Trophoblast cell (in vitro differentiated cells and primary cell): Measurements from ENCODE around the gene CCL5.

ENCODE experiments used
- DNase-seq, 2 donors: peaks; one replicate each; pipeline ENCODE4 v3.0.0-alpha.2; 2016
- H2AFZ ChIP-seq: 2 replicates; pipeline ENCODE4 v1.6.1; 2013; ENCODE audit warnings: low read length, moderate library complexity, mild to moderate bottlenecking; ENCODE audit not compliant: insufficient read depth, poor library complexity
- H2AK5ac ChIP-seq: 2 replicates; pipeline ENCODE4 v1.6.1; 2013; ENCODE audit warnings: mild to moderate bottlenecking, low read length
- H2BK120ac ChIP-seq: 2 replicates; pipeline ENCODE4 v1.6.1; 2013; ENCODE audit warnings: low read length, mild to moderate bottlenecking, moderate library complexity; ENCODE audit not compliant: insufficient read depth, poor library complexity
- H2BK12ac ChIP-seq: 2 replicates; pipeline ENCODE4 v1.6.1; 2013; ENCODE audit warnings: mild to moderate bottlenecking, low read length, moderate library complexity
- H2BK5ac ChIP-seq: 2 replicates; pipeline ENCODE4 v1.6.1; 2013; ENCODE audit warnings: low read length, low read depth, moderate library complexity, mild to moderate bottlenecking; ENCODE audit not compliant: poor library complexity
- H3K14ac ChIP-seq: 2 replicates; pipeline ENCODE4 v1.6.1; 2013; ENCODE audit warnings: mild to moderate bottlenecking, low read length
- H3K18ac ChIP-seq: 2 replicates; pipeline ENCODE4 v1.6.1; 2013; ENCODE audit warnings: mild to moderate bottlenecking, low read length
- H3K23ac ChIP-seq: 2 replicates; pipeline ENCODE4 v1.6.1; 2013; ENCODE audit warnings: low read length
- H3K27ac ChIP-seq: 2 replicates; pipeline ENCODE4 v1.5.1; 2013; ENCODE audit warnings: low read depth, mild to moderate bottlenecking, inconsistent platforms, low read length, moderate library complexity
- H3K27me3 ChIP-seq: 2 replicates; pipeline ENCODE4 v1.6.1; 2013; ENCODE audit warnings: inconsistent platforms, mild to moderate bottlenecking, low read length, moderate library complexity; ENCODE audit not compliant: insufficient read depth
- H3K36me3 ChIP-seq, 2 experiments: 1 replicate in 1 of 2; 2 replicates in 1 of 2; pipeline ENCODE4 v1.6.1; 2013; ENCODE audit warnings: low read length in 2 of 2, mild to moderate bottlenecking in 2 of 2, moderate library complexity in 1 of 2; ENCODE audit not compliant: insufficient read depth in 2 of 2, control insufficient read depth in 1 of 2
- H3K4ac ChIP-seq: 2 replicates; pipeline ENCODE4 v1.6.1; 2013; ENCODE audit warnings: low read depth, mild to moderate bottlenecking, low read length, moderate library complexity
- H3K4me1 ChIP-seq, 2 experiments: 1 replicate in 1 of 2; 2 replicates in 1 of 2; pipeline ENCODE4 v1.6.1; 2013; ENCODE audit warnings: low read length in 2 of 2, mild to moderate bottlenecking in 2 of 2, moderate library complexity in 1 of 2; ENCODE audit not compliant: insufficient read depth in 2 of 2, control insufficient read depth in 1 of 2
- H3K4me2 ChIP-seq: 2 replicates; pipeline ENCODE4 v1.6.1; 2013; ENCODE audit warnings: inconsistent platforms, mild to moderate bottlenecking, low read length, moderate library complexity
- H3K4me3 ChIP-seq: 2 replicates; pipeline ENCODE4 v1.5.1; 2013; ENCODE audit warnings: mild to moderate bottlenecking, low read depth, low read length, inconsistent platforms
- H3K79me1 ChIP-seq: one replicate; pipeline ENCODE4 v1.6.1; 2013; ENCODE audit warnings: low read length
- H3K79me2 ChIP-seq: 2 replicates; pipeline ENCODE4 v1.6.1; 2013; ENCODE audit warnings: low read length, mild to moderate bottlenecking; ENCODE audit not compliant: control insufficient read depth, insufficient read depth, poor library complexity
- H3K9ac ChIP-seq: 2 replicates; pipeline ENCODE4 v1.6.1; 2013; ENCODE audit warnings: mild to moderate bottlenecking, low read length
- H3K9me3 ChIP-seq: 2 replicates; pipeline ENCODE4 v1.6.1; 2013; ENCODE audit warnings: low read depth, mild to moderate bottlenecking, control low read depth, inconsistent platforms, low read length; ENCODE audit not compliant: insufficient read depth
- H4K12ac ChIP-seq: 2 replicates; pipeline ENCODE4 v1.6.1; 2013; ENCODE audit warnings: low read depth, mild to moderate bottlenecking, low read length, moderate library complexity
- H4K8ac ChIP-seq: 2 replicates; pipeline ENCODE4 v1.6.1; 2013; ENCODE audit warnings: low read depth, mild to moderate bottlenecking, low read length, moderate library complexity
- H4K91ac ChIP-seq: one replicate; pipeline ENCODE4 v1.6.1; 2013; ENCODE audit warnings: low read depth, mild to moderate bottlenecking, low read length, moderate library complexity
- WGBS: extraction: QIAGEN DNeasy Blood & Tissue Kit; methylation state at CpG from one replicate; pipeline ENCODE4 v1.1.7; 2013; ENCODE audit warnings: missing lambda C conversion rate; ENCODE audit not compliant: insufficient read length, insufficient coverage; ENCODE audit errors: extremely low coverage; 5-methylcytosine and 5-hydroxymethylcytosine counted together

Gene CCL5

GRCh38 chr17:35868737-35869136 lies 11.4 kb downstream of the CCL5 start, which contains the start of gene HEATR9:
TSS of gene HEATR9 (minus strand) at chr17:35868891. CDS start at chr17:35868742, 149 bp downstream.
- Histone ChIP-seq H3K4ac (no peak within 1 kb of the TSS), H2AK5ac (no peak within 1 kb of the TSS), H4K8ac (no peak within 1 kb of the TSS), H2BK120ac (no peak within 1 kb of the TSS), H3K9ac (no peak within 1 kb of the TSS), H3K4me2 (no peak within 1 kb of the TSS), H3K18ac (no peak within 1 kb of the TSS), H3K36me3 (no peaks in the 10 kb centered on the region), H2BK12ac (no peak within 1 kb of the TSS), H3K79me1 (no peaks in the 10 kb centered on the region), H3K4me1 (peaks cover 3 to 4% of the 10 kb centered on the region in 2 experiments), H2BK5ac (no peak within 1 kb of the TSS), H3K9me3 (no peaks in the 10 kb centered on the region), H4K12ac (no peak within 1 kb of the TSS), H3K23ac (no peak within 1 kb of the TSS), H2AFZ (no peak within 1 kb of the TSS), H4K91ac (no peak within 1 kb of the TSS), H3K27me3 (no peaks in the 10 kb centered on the region), H3K79me2 (no peaks in the 10 kb centered on the region), H3K14ac (no peak within 1 kb of the TSS), H3K4me3 (no peak within 1 kb of the TSS), H3K27ac (no peak within 1 kb of the TSS)
- WGBS, result no CpG with 5 or more reads among the region's 3 CpGs
- DNase-seq, result no peak

- no peak overlapping the region for H2BK12ac ChIP-seq
- no peak overlapping the region for H3K9ac ChIP-seq
- no peak overlapping the region for H3K14ac ChIP-seq
- no CpG with 5 or more reads among the region's 3 CpGs for WGBS
- no peak overlapping the region for H3K18ac ChIP-seq
- no peaks in the 10 kb centered on the region for H3K9me3 ChIP-seq
- no peaks in the 10 kb centered on the region for H3K79me1 ChIP-seq
- no peak overlapping the region for H3K4ac ChIP-seq
- H4K91ac ChIP-seq, result no peak overlapping the region
- no peak overlapping the region for H3K4me3 ChIP-seq
- H3K4me1 ChIP-seq, result peaks cover 3 to 4% of the 10 kb centered on the region in 2 experiments
- no peak overlapping the region for H3K27ac ChIP-seq
- no peaks in the 10 kb centered on the region for H3K27me3 ChIP-seq
- no peak overlapping the region for H2BK5ac ChIP-seq
- H4K8ac ChIP-seq, result no peak overlapping the region
- H3K36me3 ChIP-seq, result no peaks in the 10 kb centered on the region
- H2BK120ac ChIP-seq, result no peak overlapping the region
- no peak overlapping the region for H2AK5ac ChIP-seq
- no peak overlapping the region for H4K12ac ChIP-seq
- no peak for DNase-seq
- no peaks in the 10 kb centered on the region for H3K79me2 ChIP-seq
- no peak overlapping the region for H3K23ac ChIP-seq
- no peak overlapping the region for H3K4me2 ChIP-seq
- H2AFZ ChIP-seq, result no peak overlapping the region
Measured at GRCh38 chr17:35867574-35867973, 12.6 kb downstream of the CCL5 start.

- H3K27me3 ChIP-seq, result no peaks in the 10 kb centered on the region
- no peak overlapping the region for H4K91ac ChIP-seq
- H2BK12ac ChIP-seq, result no peak overlapping the region
- H3K4me2 ChIP-seq, result no peak overlapping the region
- no peaks in the 10 kb centered on the region for H3K36me3 ChIP-seq
- H3K4me1 ChIP-seq, result peaks cover 3 to 4% of the 10 kb centered on the region in 2 experiments
- H2AK5ac ChIP-seq, result no peak overlapping the region
- H3K9me3 ChIP-seq, result no peaks in the 10 kb centered on the region
- H3K9ac ChIP-seq, result no peak overlapping the region
- H2BK120ac ChIP-seq, result no peak overlapping the region
- H3K79me1 ChIP-seq, result no peaks in the 10 kb centered on the region
- no peak overlapping the region for H3K18ac ChIP-seq
- H2AFZ ChIP-seq, result no peak overlapping the region
- H4K12ac ChIP-seq, result no peak overlapping the region
- H3K27ac ChIP-seq, result no peak overlapping the region
- H3K4me3 ChIP-seq, result no peak overlapping the region
- no peak overlapping the region for H2BK5ac ChIP-seq
- H3K4ac ChIP-seq, result no peak overlapping the region
- no peaks in the 10 kb centered on the region for H3K79me2 ChIP-seq
- no peak overlapping the region for H4K8ac ChIP-seq
- no peak overlapping the region for H3K14ac ChIP-seq
- no peak overlapping the region for H3K23ac ChIP-seq
- no CpG with 5 or more reads among the region's 1 CpG for WGBS
- no peak for DNase-seq
Measured at GRCh38 chr17:35866341-35866950, 13.7 kb downstream of the CCL5 start.

GRCh38 chr17:35865412-35866340 lies 14.5 kb downstream of the CCL5 start:
- Histone ChIP-seq H3K79me1 (no peaks in the 10 kb centered on the region), H3K79me2 (no peaks in the 10 kb centered on the region), H4K12ac (no peak overlapping the region), H3K9me3 (no peaks in the 10 kb centered on the region), H3K4ac (no peak overlapping the region), H3K9ac (no peak overlapping the region), H2AFZ (no peak overlapping the region), H3K4me1 (peaks cover 3 to 4% of the 10 kb centered on the region in 2 experiments), H2BK5ac (no peak overlapping the region), H3K27ac (no peak overlapping the region), H2BK120ac (no peak overlapping the region), H3K4me3 (no peak overlapping the region), H2BK12ac (no peak overlapping the region), H3K23ac (no peak overlapping the region), H4K8ac (no peak overlapping the region), H3K14ac (no peak overlapping the region), H4K91ac (no peak overlapping the region), H3K4me2 (no peak overlapping the region), H2AK5ac (no peak overlapping the region), H3K18ac (no peak overlapping the region), H3K36me3 (no peaks in the 10 kb centered on the region), H3K27me3 (no peaks in the 10 kb centered on the region)
- no CpG with 5 or more reads among the region's 3 CpGs for WGBS
- no peak for DNase-seq
